CD4-positive, alpha-beta T cell treated with Interleukin-17A for 4 hours (primary cell): ENCODE measurements around the gene SEMA3F.

ENCODE experiments used
- DNase-seq: peaks from one replicate; pipeline ENCODE4 v3.0.0-alpha.2; 2020; ENCODE audit warnings: mixed read lengths

The SEMA3F gene

GRCh38 chr3:50154840-50155490 lies at the start of gene SEMA3F:
Gene SEMA3F, plus strand, starts transcription at chr3:50155324. Its CDS starts 4,299 bp downstream, at chr3:50159623.
- DNase-seq: peak; percentile 77

- DNase-seq: no peak
Measured at GRCh38 chr3:50111757-50112156, 43.4 kb upstream of the SEMA3F start.

- DNase-seq: no peak
Measured at GRCh38 chr3:50112462-50112861, 42.7 kb upstream of the SEMA3F start.

GRCh38 chr3:50117120-50117519 lies 38.0 kb upstream of the SEMA3F start:
- DNase-seq: no peak

GRCh38 chr3:50118237-50118636 lies 36.9 kb upstream of the SEMA3F start:
- no peak for DNase-seq

GRCh38 chr3:50119786-50120185 lies 35.3 kb upstream of the SEMA3F start:
- no peak for DNase-seq

- no peak for DNase-seq
Measured at GRCh38 chr3:50120364-50121071, 34.6 kb upstream of the SEMA3F start.

- peak; percentile 80 for DNase-seq
Measured at GRCh38 chr3:50121072-50122032, 33.8 kb upstream of the SEMA3F start.

- no peak for DNase-seq
Measured at GRCh38 chr3:50122071-50122470, 33.1 kb upstream of the SEMA3F start.

GRCh38 chr3:50122661-50123391 lies 32.3 kb upstream of the SEMA3F start:
- no peak for DNase-seq

GRCh38 chr3:50123394-50124051 lies 31.6 kb upstream of the SEMA3F start:
- DNase-seq: no peak

GRCh38 chr3:50124052-50124799 lies 30.9 kb upstream of the SEMA3F start:
- no peak for DNase-seq

- no peak for DNase-seq
Measured at GRCh38 chr3:50124800-50125178, 30.3 kb upstream of the SEMA3F start.

GRCh38 chr3:50125541-50126286 lies 29.4 kb upstream of the SEMA3F start:
- DNase-seq: no peak

- DNase-seq: no peak
Measured at GRCh38 chr3:50126287-50127211, 28.6 kb upstream of the SEMA3F start.

GRCh38 chr3:50127251-50127691 lies 27.9 kb upstream of the SEMA3F start:
- no peak for DNase-seq

- DNase-seq: no peak
Measured at GRCh38 chr3:50128001-50128400, 27.1 kb upstream of the SEMA3F start.

- DNase-seq: no peak
Measured at GRCh38 chr3:50130436-50130835, 24.7 kb upstream of the SEMA3F start.
